B cell (primary cell): ENCODE measurements around the gene CDC42SE1. TPM values are rescaled to one million over a fixed set of nuclear protein-coding genes. Genes with fewer than 3 reads are reported as not detected.

ENCODE experiments used
- ATAC-seq: fragments of 200-7000 bp; cut with Tn5 transposase; one replicate; pipeline ENCODE4 v1.10.0; 2021; ENCODE audit warnings: low read depth, mild to moderate bottlenecking, moderate number of reproducible peaks, moderate library complexity
- CTCF ChIA-PET: fragments of 350-600 bp; sonication (Branson Sonifier 250); formaldehyde crosslinking; loops from one replicate; lab custom pipeline; 2021; ENCODE audit warnings: antibody characterized with exemption, inconsistent platforms; lab: Charles Lee
- POLR2A ChIA-PET: fragments of 350-600 bp; sonication (Branson Sonifier 250); formaldehyde crosslinking; loops from one replicate; lab custom pipeline; 2021; ENCODE audit warnings: antibody characterized with exemption; lab: Charles Lee
- DNase-seq: peaks from one replicate; pipeline ENCODE4 v3.0.0; 2013
- H2AFZ ChIP-seq: 2 replicates; pipeline ENCODE4 v1.6.1; 2012; ENCODE audit warnings: mild to moderate bottlenecking, low read depth, low read length; ENCODE audit not compliant: insufficient read depth, poor library complexity, severe bottlenecking
- H3K27ac ChIP-seq, 2 donors: 1 replicate in 1 of 2; 2 replicates in 1 of 2; pipeline ENCODE4 v1.5.1; 2012 to 2013; ENCODE audit warnings: low read length in 2 of 2, mild to moderate bottlenecking in 2 of 2, moderate library complexity in 1 of 2
- H3K27me3 ChIP-seq, 4 experiments: fragments of 200-600 bp in 1 of 4; sonication (generic) in 1 of 4; replicated peaks in 1 of 4; 1 replicate in 2 of 4; 2 replicates in 2 of 4; pipeline versions ENCODE4 v1.6.1 to v1.7.0; 2013 to 2016; ENCODE audit warnings: low read length in 3 of 4, mild to moderate bottlenecking in 2 of 4, mixed read lengths in 1 of 4, moderate library complexity in 1 of 4; ENCODE audit not compliant: insufficient read depth in 4 of 4, control insufficient read depth in 3 of 4; ENCODE audit errors: control extremely low read depth in 1 of 4
- H3K36me3 ChIP-seq, 2 experiments: replicated peaks in 1 of 2; 1 replicate in 1 of 2; 2 replicates in 1 of 2; pipeline versions ENCODE4 v1.6.1 to v1.7.1; 2013; ENCODE audit warnings: low read length in 1 of 2; ENCODE audit not compliant: insufficient read depth in 2 of 2, control insufficient read depth in 1 of 2; ENCODE audit errors: control extremely low read depth in 1 of 2, extremely low read depth in 1 of 2
- H3K4me1 ChIP-seq, 2 donors: fragments of 200-600 bp in 1 of 2; sonication (generic) in 1 of 2; 1 replicate in 1 of 2; 2 replicates in 1 of 2; pipeline versions ENCODE4 v1.5.1 to v1.6.1; 2013 to 2017; ENCODE audit warnings: low read length in 2 of 2; ENCODE audit not compliant: control insufficient read depth in 2 of 2, insufficient read depth in 2 of 2
- H3K4me2 ChIP-seq: replicated peaks from 2 replicates; pipeline ENCODE3; 2012; ENCODE audit warnings: mild to moderate bottlenecking, low read depth, low read length; ENCODE audit not compliant: poor library complexity, severe bottlenecking
- H3K4me3 ChIP-seq, 5 experiments: fragments of 200-600 bp in 1 of 5; sonication (generic) in 1 of 5; 1 replicate in 3 of 5; 2 replicates in 2 of 5; pipeline versions ENCODE4 v1.5.1 to v1.7.0; 2011 to 2016; ENCODE audit warnings: low read length in 4 of 5, mild to moderate bottlenecking in 4 of 5, low read depth in 2 of 5, control low read depth in 1 of 5, moderate library complexity in 1 of 5; ENCODE audit not compliant: insufficient read depth in 1 of 5; ENCODE audit errors: control extremely low read depth in 1 of 5, extremely low read depth in 1 of 5
- H3K79me2 ChIP-seq: fragments of 200-600 bp; sonication (generic); one replicate; pipeline ENCODE4 v1.6.0; 2016; ENCODE audit warnings: low read length; ENCODE audit not compliant: control insufficient read depth, insufficient read depth
- H3K9ac ChIP-seq: fragments of 200-600 bp; sonication (generic); 2 replicates; pipeline ENCODE4 v1.6.1; 2017; ENCODE audit warnings: mild to moderate bottlenecking, low read length, moderate library complexity
- H3K9me3 ChIP-seq, 3 donors: one replicate each; pipeline versions ENCODE4 v1.6.1 to v1.7.1; 2013; ENCODE audit warnings: low read length in 2 of 3; ENCODE audit not compliant: control insufficient read depth in 2 of 3, insufficient read depth in 1 of 3; ENCODE audit errors: control extremely low read depth in 1 of 3
- H4K20me1 ChIP-seq: 2 replicates; pipeline ENCODE4 v1.6.0; 2012; ENCODE audit warnings: mild to moderate bottlenecking, low read length; ENCODE audit not compliant: insufficient read depth, control insufficient read depth, poor library complexity, severe bottlenecking
- H3K27ac Mint-ChIP-seq: one replicate; pipeline ENCODE4 v1.8.0; 2021; ENCODE audit warnings: mixed read lengths
- H3K27me3 Mint-ChIP-seq: one replicate; pipeline ENCODE4 v1.8.0; 2021; ENCODE audit warnings: mixed read lengths
- H3K4me1 Mint-ChIP-seq: one replicate; pipeline ENCODE4 v1.8.0; 2021; ENCODE audit warnings: mixed read lengths
- H3K4me3 Mint-ChIP-seq: one replicate; pipeline ENCODE4 v1.8.0; 2021; ENCODE audit warnings: mixed read lengths
- H3K9me3 Mint-ChIP-seq: one replicate; pipeline ENCODE4 v1.8.0; 2022; ENCODE audit warnings: mixed read lengths; ENCODE audit not compliant: insufficient read depth
- CTCF ChIP-seq: fragments of 200-600 bp; IDR thresholded peaks from one replicate; pipeline ENCODE4 v1.8.0; 2022; ENCODE audit warnings: antibody characterized with exemption, mild to moderate bottlenecking
- EZH2 ChIP-seq: IDR thresholded peaks from 2 replicates; pipeline ENCODE4 v1.6.1; 2012; ENCODE audit warnings: borderline replicate concordance, low read depth, mild to moderate bottlenecking, moderate library complexity, low read length; ENCODE audit not compliant: insufficient read depth, poor library complexity, severe bottlenecking
- WGBS: methylation state at CpG from one replicate; pipeline ENCODE4 v1.1.5; 2013; ENCODE audit warnings: missing lambda C conversion rate; ENCODE audit not compliant: insufficient coverage; 5-methylcytosine and 5-hydroxymethylcytosine counted together
- intact Hi-C: fragments of 100-400 bp; cut with micrococcal nuclease; formaldehyde crosslinking; loops from one replicate; pipeline ENCODE4 v1.10.0; 2022
- polyA plus RNA-seq: library from polyadenylated mRNA; depleted of rRNA; stranded (reverse); fragments of >200 nt; gene quantifications from 2 replicates; pipeline ENCODE4 v1.2.3, GENCODE V29; 2012
- total RNA-seq, 2 donors: library from RNA; stranded (reverse); fragments of 120-200 nt in 1 of 2; gene quantifications; 1 replicate in 1 of 2; 2 replicates in 1 of 2; pipeline versions ENCODE4 v1.2.3 to v1.2.4, GENCODE V29; 2013 to 2022

Gene CDC42SE1
- total and polyA plus RNA-seq, 2 donors (not counting 1 experiment from before 2014, with no cell fraction given), result 238 to 366 TPM

- H3K9me3 ChIP-seq, result no peaks in the 10 kb centered on the region
- H3K4me3 ChIP-seq, result peak within 1 kb of the TSS; percentile 88 to 99 (median 98)
- intact Hi-C loops, result loop anchor here (1.0 to 5.0 kb wide), 8 partner anchors 11 to 182 kb away; partner anchors contain the start of genes CDC42SE1, PRUNE1, PSMD4 and SEMA6C
- under 1% methylated on average over 41 of the region's 50 CpGs for WGBS
- no peaks in the 10 kb centered on the region for H3K9me3 Mint-ChIP-seq
- H3K27ac Mint-ChIP-seq, result peak within 1 kb of the TSS; percentile 100
- peak within 1 kb of the TSS; percentile 93 to 96 for H3K27ac ChIP-seq
- no peaks in the 10 kb centered on the region for H4K20me1 ChIP-seq
- ChIA-PET POLR2A (interaction anchor here (0.6 to 3.0 kb wide), 11 partner anchors 11 to 211 kb away, joined by 3 to 36 read pairs (median 5); partner anchors contain the start of genes C1orf56, CDC42SE1, MLLT11 and PIP5K1A), CTCF (interaction anchor here (0.6 to 5.9 kb wide), 19 partner anchors 12 to 970 kb away, joined by 3 to 82 read pairs (median 4); partner anchors contain the start of genes C1orf56, CDC42SE1, MINDY1 and MLLT11)
- DNase-seq (peak; percentile 94), ATAC-seq (peak; percentile 89)
- H3K4me3 Mint-ChIP-seq, result peak within 1 kb of the TSS; percentile 97
- H3K27me3 Mint-ChIP-seq, result no peaks in the 10 kb centered on the region
- peaks cover 0 to 4% of the 10 kb centered on the region in 2 experiments for H3K36me3 ChIP-seq
- H3K9ac ChIP-seq, result peak within 1 kb of the TSS; percentile 94
- H3K79me2 ChIP-seq, result peaks cover 26% of the 10 kb centered on the region
- H3K4me2 ChIP-seq, result peak within 1 kb of the TSS; percentile 87
- peaks cover 17% of the 10 kb centered on the region for H3K4me1 Mint-ChIP-seq
- H2AFZ ChIP-seq, result peak within 1 kb of the TSS; percentile 95
- TF ChIP-seq EZH2, result no peak
- TF ChIP-seq CTCF, result peak; percentile 93
- no peaks in the 10 kb centered on the region for H3K27me3 ChIP-seq
- H3K4me1 ChIP-seq, result peaks cover 13 to 18% of the 10 kb centered on the region in 2 donors
Observed at GRCh38 chr1:151070474-151071276, 11.3 kb upstream of the CDC42SE1 start, which contains the start of gene GABPB2. Gene GABPB2, plus strand, starts transcription at chr1:151070761. Its CDS starts 17,429 bp downstream, at chr1:151088190.
